Activated CD4-positive, alpha-beta T cell treated with anti-CD3 and anti-CD28 coated beads, Interleukin-2, amount 10 ng/mL, durations not matched to agents 24 days and 14 days (primary cell): ENCODE measurements around the gene OR6N2. TPM values are rescaled to one million over a fixed set of nuclear protein-coding genes. Genes with fewer than 3 reads are reported as not detected.
A peak's percentile ranks its signal among the peaks of the same experiment; 100 is the strongest.

Experiments
- DNase-seq: peaks from one replicate; pipeline ENCODE4 v3.0.0; 2022
- H3K27ac Mint-ChIP-seq: one replicate; pipeline ENCODE4 v1.8.0; 2022; ENCODE audit warnings: mild to moderate bottlenecking, mixed read lengths
- H3K27me3 Mint-ChIP-seq: one replicate; pipeline ENCODE4 v1.8.0; 2022; ENCODE audit warnings: mixed read lengths
- H3K36me3 Mint-ChIP-seq: one replicate; pipeline ENCODE4 v1.8.0; 2022; ENCODE audit warnings: low read depth, mild to moderate bottlenecking, mixed read lengths
- H3K4me1 Mint-ChIP-seq: one replicate; pipeline ENCODE4 v1.8.0; 2021; ENCODE audit warnings: mixed read lengths
- H3K4me3 Mint-ChIP-seq: one replicate; pipeline ENCODE4 v1.8.0; 2022; ENCODE audit warnings: mild to moderate bottlenecking, moderate library complexity, mixed read lengths
- H3K9me3 Mint-ChIP-seq: one replicate; pipeline ENCODE4 v1.8.0; 2021; ENCODE audit warnings: mixed read lengths
- intact Hi-C: fragments of 100-400 bp; cut with micrococcal nuclease; formaldehyde crosslinking; loops from one replicate; pipeline ENCODE4 v1.15.1; 2023
- total RNA-seq: library from RNA; stranded (reverse); gene quantifications from 2 replicates; pipeline ENCODE4 v1.2.3, GENCODE V29; 2022

Gene OR6N2, protein sequence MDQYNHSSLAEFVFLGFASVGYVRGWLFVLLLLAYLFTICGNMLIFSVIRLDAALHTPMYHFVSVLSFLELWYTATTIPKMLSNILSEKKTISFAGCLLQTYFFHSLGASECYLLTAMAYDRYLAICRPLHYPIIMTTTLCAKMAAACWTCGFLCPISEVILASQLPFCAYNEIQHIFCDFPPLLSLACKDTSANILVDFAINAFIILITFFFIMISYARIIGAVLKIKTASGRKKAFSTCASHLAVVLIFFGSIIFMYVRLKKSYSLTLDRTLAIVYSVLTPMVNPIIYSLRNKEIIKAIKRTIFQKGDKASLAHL
- not detected in 2 replicates for total RNA-seq

DNA sequence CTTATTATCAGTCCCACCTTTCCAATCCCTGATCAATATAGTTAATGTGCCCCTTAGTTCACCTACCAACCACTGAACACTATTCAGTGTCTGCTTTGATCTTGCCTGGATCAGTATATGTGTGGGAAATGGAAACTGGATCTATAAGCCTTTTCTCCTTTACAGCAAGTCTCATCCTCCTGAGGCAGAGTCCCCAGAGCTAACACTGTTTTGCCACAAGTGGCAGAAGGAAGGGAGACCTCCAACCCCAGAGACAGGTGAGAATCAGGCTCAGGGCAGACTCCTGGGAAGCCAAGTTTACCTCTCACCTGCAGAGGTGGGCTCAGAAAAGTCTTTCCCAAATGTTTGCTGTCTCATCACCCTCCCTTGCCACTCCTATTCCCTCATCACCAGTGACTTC, at the start of gene OR6N2:
Gene OR6N2, minus strand, starts transcription at position 101 of the 400 bp plus-strand sequence. CDS start 3,569 bp downstream, outside the sequence.
- no peak for DNase-seq
- no peak within 1 kb of the TSS for H3K27ac Mint-ChIP-seq
- H3K27me3 Mint-ChIP-seq, result peaks cover 22% of the 10 kb centered on the region

DNA sequence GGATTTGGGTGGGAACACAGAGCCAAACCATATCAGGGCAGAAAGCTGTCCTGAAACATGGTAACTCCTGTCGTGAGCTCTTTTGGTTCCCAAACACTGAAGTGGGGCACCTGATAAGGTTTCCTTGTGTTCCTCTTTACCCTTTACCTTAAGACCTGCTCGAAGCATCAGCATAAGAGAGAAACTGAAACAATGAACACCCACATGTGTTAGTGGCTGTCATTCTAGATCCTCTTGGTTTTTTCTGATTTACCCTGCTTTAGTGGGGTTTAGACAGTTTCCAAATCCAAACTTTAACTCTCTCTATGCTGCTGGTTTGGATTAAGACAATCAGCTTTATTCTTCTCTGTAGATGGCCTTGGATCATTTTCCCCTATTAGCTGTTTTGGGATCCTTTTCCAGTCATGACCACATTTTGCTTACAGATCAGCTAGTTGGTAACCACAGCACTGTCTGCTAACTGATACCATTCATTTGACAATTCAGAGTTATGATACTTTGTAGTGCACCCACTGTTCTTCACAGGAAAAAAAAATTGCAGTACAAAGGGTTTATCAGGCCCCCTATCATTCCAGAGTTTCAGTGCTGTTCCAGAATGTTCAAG, 49.2 kb upstream of the OR6N2 start:
- DNase-seq, result no peak
- Mint-ChIP-seq H3K36me3 (peaks cover 7% of the 10 kb centered on the region), H3K4me1 (peaks cover 13% of the 10 kb centered on the region), H3K9me3 (peaks cover 11% of the 10 kb centered on the region), H3K27me3 (peaks cover 7% of the 10 kb centered on the region), H3K27ac (peak overlapping the region; percentile 7), H3K4me3 (peak overlapping the region; percentile 6)
- intact Hi-C loops, result loop anchor here (1.0 to 5.0 kb wide), 2 partner anchors 11 to 43 kb away; no protein-coding TSS in a partner anchor

More for the DNA sequence above, at the start of gene OR6N2:
- Mint-ChIP-seq H3K4me1 (no peaks in the 10 kb centered on the region), H3K36me3 (no peaks in the 10 kb centered on the region), H3K9me3 (peaks cover 4% of the 10 kb centered on the region), H3K4me3 (no peak within 1 kb of the TSS)
- intact Hi-C loops, result no loop called here

DNA sequence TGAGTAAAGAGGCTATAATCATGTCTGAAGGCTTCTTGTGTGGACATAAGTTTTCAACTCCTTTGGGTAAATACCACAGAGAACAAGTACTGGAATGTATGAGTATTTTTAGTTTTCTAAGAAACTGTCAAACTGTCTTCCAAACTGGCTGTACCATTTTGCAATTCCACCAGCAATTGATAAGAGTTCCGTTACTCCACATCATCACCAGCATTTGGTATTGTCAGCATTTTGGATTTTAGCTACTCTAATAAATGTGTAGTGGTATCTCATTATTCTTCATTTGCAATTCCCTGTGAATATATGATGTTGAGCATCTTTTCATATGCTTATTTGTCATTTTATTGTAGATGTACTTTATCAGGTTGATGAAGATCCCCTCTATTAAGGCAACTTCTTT, 40.7 kb upstream of the OR6N2 start:
- intact Hi-C loops, result no loop called here
- Mint-ChIP-seq H3K36me3 (peaks cover 4% of the 10 kb centered on the region), H3K4me1 (peaks cover 27% of the 10 kb centered on the region), H3K27ac (no peak overlapping the region), H3K4me3 (no peak overlapping the region), H3K9me3 (peaks cover 3% of the 10 kb centered on the region), H3K27me3 (peaks cover 13% of the 10 kb centered on the region)
- peak; percentile 29 for DNase-seq

DNA sequence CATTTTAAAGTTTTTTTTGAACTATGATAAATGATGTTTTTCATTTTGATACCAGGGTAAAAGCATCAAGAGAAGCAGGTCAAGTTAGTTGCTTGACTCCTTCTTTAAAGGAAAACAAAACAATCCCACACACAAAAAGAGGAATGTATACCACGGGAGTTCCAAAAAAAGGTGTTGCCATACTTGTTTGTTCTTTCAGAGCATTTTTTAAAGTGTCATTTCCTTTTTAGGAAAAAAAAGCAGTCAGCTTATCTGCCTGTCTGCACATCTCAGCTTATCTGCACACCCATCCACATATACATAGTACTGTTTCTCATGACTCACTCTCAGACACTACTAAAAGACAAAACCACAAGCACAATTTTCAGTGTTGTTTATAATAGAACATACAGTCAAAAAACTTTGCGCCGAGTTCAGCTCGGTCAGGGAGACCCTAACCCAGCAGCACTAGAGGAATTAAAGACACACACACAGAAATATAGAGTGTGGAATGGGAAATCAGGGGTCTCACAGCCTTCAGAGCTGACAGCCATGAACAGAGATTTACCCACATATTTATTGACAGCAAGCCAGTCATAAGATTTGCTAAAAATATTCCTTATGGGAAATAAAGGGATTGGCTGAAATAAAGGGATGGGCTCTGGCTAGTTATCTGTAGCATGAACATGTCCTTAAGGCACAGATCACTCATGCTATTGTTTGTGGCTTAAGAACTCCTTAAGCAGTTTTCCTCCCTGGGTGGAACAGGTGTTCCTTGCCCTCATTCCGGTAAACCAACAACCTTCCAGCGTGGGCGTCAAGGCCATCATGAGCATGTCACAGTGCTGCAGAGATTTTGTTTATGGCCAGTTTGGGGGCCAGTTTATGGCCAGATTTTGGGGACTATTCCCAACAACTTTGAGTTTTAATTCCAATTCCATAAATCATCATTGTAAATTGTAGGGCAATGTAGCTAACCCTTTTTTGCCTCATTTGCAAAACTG, 38.7 kb upstream of the OR6N2 start:
- H3K4me3 Mint-ChIP-seq, result peak overlapping the region; percentile 70
- peaks cover 3% of the 10 kb centered on the region for H3K9me3 Mint-ChIP-seq
- intact Hi-C loops, result loop anchor here (1.0 to 2.0 kb wide), 6 partner anchors 11 to 257 kb away; partner anchors contain the start of genes AIM2, IFI16 and PYHIN1
- H3K27ac Mint-ChIP-seq, result peak overlapping the region; percentile 76
- peaks cover 2% of the 10 kb centered on the region for H3K36me3 Mint-ChIP-seq
- DNase-seq, result peak; percentile 74
- H3K27me3 Mint-ChIP-seq, result peaks cover 7% of the 10 kb centered on the region
- peaks cover 27% of the 10 kb centered on the region for H3K4me1 Mint-ChIP-seq

DNA sequence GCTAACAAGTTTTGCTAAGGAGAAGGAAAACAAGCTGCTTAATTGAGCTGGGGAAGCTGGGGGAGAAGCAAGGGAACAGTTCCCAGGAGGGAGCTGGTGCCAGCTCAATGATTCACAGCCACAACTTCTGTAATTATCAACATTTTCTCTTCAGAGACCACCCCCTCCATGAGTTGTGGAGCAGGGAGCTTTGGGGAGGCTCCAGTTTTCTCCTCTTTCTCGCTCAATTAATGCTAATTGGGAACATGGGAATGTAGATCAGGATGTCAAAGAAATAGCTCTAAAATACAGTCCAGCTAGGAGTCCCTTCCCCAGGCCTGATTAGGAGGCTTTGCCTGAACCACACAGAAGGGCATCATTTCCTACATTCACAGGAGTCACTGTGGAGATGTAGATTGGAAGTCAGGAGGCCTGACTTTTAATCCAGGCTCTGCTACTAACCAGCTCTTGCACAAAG, 38.0 kb upstream of the OR6N2 start:
- Mint-ChIP-seq H3K4me1 (peaks cover 27% of the 10 kb centered on the region), H3K27me3 (peaks cover 5% of the 10 kb centered on the region), H3K27ac (peak overlapping the region; percentile 76), H3K9me3 (peaks cover 3% of the 10 kb centered on the region), H3K36me3 (peaks cover 2% of the 10 kb centered on the region), H3K4me3 (peak overlapping the region; percentile 70)
- intact Hi-C loops, result loop anchor here (1.0 to 2.0 kb wide), 6 partner anchors 11 to 258 kb away; partner anchors contain the start of genes AIM2, IFI16 and PYHIN1
- peak; percentile 51 for DNase-seq

DNA sequence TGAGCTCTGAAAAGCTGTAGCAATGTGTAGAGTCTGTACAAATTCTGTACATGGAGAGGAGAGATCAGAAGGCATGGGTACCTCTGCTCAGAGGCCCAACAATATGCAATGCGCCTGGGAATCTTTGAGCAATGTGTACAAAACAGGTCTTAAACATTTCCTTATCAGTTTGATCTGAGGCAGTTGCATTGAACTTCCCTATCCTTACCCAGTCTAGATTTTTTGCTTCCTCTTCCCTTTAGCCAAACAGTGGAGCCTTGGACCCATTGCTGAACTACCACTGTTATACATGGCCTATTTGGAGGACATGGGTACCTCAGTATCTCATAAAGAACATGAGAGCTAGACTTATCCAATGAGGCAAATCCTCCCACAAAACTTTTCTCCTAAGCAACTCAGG, 37.6 kb upstream of the OR6N2 start:
- Mint-ChIP-seq H3K27me3 (peaks cover 3% of the 10 kb centered on the region), H3K27ac (peak overlapping the region; percentile 76), H3K4me3 (peak overlapping the region; percentile 37), H3K9me3 (peaks cover 3% of the 10 kb centered on the region), H3K36me3 (peaks cover 2% of the 10 kb centered on the region), H3K4me1 (peaks cover 27% of the 10 kb centered on the region)
- intact Hi-C loops, result loop anchor here (2.0 kb wide), 2 partner anchors 112 to 258 kb away; partner anchors contain the start of genes AIM2 and PYHIN1
- DNase-seq, result peak; percentile 55

DNA sequence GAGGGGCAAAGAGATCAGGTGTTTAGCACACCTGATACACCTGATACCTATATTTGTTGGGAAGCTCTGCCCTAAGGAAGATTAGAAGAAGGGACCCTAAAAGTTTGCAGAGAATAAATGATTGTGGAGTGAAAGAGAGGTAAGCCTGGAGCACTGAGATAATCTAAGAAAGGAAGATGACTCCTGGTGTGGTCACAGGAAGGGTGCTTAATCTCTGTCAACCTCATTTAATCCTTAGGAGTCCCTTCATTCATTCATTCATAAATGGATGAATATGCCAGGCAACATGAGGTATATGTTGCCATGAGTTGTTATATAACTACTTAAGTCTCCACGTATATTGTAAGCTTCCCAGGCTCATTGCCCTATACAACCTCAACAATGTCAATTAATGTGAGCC, 34.0 kb upstream of the OR6N2 start:
- intact Hi-C loops, result no loop called here
- no peak overlapping the region for H3K27ac Mint-ChIP-seq
- H3K9me3 Mint-ChIP-seq, result no peaks in the 10 kb centered on the region
- H3K27me3 Mint-ChIP-seq, result no peaks in the 10 kb centered on the region
- peak; percentile 5 for DNase-seq
- peaks cover 25% of the 10 kb centered on the region for H3K4me1 Mint-ChIP-seq
- H3K36me3 Mint-ChIP-seq, result no peaks in the 10 kb centered on the region
- no peak overlapping the region for H3K4me3 Mint-ChIP-seq

DNA sequence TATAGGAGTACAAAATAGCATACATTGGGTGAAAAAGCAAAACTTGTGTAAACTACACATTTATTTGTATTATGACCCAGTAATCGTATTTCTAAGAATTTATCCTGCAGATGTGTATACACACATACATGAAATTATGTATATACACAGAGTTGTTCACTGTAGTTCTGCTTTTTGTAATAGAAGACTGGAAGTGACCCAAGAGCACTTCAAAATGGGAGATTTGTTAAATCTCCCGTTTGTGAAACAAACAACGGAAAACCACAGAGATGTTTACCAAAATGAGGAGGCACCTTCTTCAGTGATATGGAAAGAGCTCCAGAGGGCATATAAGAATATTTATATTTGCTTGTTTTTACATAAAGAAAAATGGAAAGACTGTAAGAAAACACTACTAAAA, 32.2 kb upstream of the OR6N2 start:
- Mint-ChIP-seq H3K27ac (no peak overlapping the region), H3K4me1 (peaks cover 9% of the 10 kb centered on the region), H3K27me3 (no peaks in the 10 kb centered on the region), H3K36me3 (no peaks in the 10 kb centered on the region), H3K4me3 (no peak overlapping the region), H3K9me3 (no peaks in the 10 kb centered on the region)
- DNase-seq, result peak; percentile 41
- intact Hi-C loops, result no loop called here

DNA sequence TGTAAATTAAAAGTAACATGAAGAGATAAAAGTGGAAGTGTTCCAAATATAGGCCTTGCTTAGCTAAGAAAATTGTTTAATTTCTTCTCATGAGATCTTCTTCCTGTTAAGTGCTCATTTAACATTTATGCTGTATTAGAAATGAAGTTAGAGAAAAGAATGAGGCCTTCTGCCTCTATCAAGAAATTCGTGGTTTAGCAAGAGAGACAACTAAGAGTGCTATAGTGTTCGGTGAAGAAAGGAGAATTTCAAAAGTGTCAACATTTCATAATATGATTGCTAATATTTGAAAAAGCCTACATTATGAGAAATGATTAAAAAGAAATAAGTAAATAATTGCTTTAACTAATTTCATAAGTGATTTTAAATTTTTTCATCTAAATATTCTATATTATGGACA, 31.3 kb upstream of the OR6N2 start:
- peaks cover 4% of the 10 kb centered on the region for H3K27me3 Mint-ChIP-seq
- DNase-seq, result no peak
- no peaks in the 10 kb centered on the region for H3K9me3 Mint-ChIP-seq
- intact Hi-C loops, result no loop called here
- H3K4me1 Mint-ChIP-seq, result peaks cover 4% of the 10 kb centered on the region
- no peaks in the 10 kb centered on the region for H3K36me3 Mint-ChIP-seq
- no peak overlapping the region for H3K27ac Mint-ChIP-seq
- H3K4me3 Mint-ChIP-seq, result no peak overlapping the region

DNA sequence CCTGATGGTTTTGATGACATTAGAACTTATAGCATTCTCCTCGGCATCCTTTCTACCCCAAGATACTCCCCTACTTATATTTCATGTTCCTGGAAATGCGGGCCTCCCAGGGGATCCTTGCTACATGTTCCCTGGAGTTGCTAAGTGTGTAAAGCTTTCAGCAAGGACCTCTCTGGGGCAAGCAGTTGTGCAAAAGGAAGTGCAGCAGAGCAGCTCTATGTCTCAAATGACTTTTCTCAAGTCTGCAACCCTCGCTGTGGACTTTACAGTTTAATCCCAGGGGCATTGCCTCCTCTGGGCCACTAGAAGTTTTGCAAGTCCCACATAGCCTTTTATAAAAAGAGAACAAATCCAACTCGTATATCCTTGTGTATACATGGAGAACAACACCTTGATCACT, 29.3 kb upstream of the OR6N2 start:
- intact Hi-C loops, result no loop called here
- H3K4me3 Mint-ChIP-seq, result no peak overlapping the region
- H3K27me3 Mint-ChIP-seq, result peaks cover 17% of the 10 kb centered on the region

DNA sequence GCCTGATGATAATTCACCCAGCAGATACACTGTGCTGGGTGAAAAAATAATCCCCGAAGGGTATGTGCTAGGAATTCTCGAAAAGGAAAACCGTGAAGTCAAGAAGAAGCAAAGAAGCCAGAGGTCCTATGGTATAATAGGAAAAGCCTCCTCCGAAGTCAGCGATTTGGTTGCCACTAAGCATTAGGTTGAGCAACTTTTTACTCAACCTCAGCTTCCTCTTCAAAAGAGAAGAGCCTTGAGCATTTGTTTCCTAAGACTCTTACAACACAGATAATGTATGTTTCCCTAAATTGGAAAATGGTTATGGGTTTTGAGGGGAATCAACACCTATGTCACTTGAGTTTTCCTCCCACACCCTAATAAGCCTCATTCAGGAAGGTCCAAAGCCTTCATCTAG, 28.9 kb upstream of the OR6N2 start:
- H3K9me3 Mint-ChIP-seq, result no peaks in the 10 kb centered on the region

More for the DNA sequence above, 29.3 kb upstream of the OR6N2 start:
- H3K9me3 Mint-ChIP-seq, result no peaks in the 10 kb centered on the region
- H3K27ac Mint-ChIP-seq, result no peak overlapping the region
- H3K4me1 Mint-ChIP-seq, result peaks cover 4% of the 10 kb centered on the region
- DNase-seq, result peak; percentile 44
- H3K36me3 Mint-ChIP-seq, result no peaks in the 10 kb centered on the region

DNA sequence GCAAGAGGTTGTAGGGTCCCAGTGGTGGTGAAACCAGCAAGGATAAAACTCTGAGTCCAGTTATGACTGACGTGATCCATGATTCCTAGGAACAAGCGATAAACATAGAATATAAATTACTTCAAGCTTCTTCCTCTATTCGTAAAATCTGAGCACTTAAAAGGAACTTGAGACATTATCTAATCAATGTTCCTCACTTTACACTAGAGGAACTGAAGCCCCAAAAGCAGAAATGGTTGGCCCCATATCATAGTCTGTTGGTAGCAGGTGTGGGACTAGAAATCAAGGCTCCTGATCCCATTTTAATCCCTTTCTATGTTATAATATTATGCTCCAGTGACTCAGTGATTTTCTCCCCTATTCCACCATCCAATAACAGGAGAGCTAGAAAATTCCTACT, 28.3 kb upstream of the OR6N2 start:
- Mint-ChIP-seq H3K9me3 (no peaks in the 10 kb centered on the region), H3K36me3 (no peaks in the 10 kb centered on the region), H3K27ac (no peak overlapping the region), H3K4me3 (no peak overlapping the region), H3K27me3 (peaks cover 19% of the 10 kb centered on the region), H3K4me1 (peaks cover 4% of the 10 kb centered on the region)
- intact Hi-C loops, result no loop called here
- no peak for DNase-seq

More for the DNA sequence above, 28.9 kb upstream of the OR6N2 start:
- Mint-ChIP-seq H3K27me3 (peaks cover 19% of the 10 kb centered on the region), H3K4me1 (peaks cover 4% of the 10 kb centered on the region), H3K4me3 (no peak overlapping the region), H3K36me3 (no peaks in the 10 kb centered on the region), H3K27ac (no peak overlapping the region)
- intact Hi-C loops, result no loop called here
- DNase-seq, result peak; percentile 28

DNA sequence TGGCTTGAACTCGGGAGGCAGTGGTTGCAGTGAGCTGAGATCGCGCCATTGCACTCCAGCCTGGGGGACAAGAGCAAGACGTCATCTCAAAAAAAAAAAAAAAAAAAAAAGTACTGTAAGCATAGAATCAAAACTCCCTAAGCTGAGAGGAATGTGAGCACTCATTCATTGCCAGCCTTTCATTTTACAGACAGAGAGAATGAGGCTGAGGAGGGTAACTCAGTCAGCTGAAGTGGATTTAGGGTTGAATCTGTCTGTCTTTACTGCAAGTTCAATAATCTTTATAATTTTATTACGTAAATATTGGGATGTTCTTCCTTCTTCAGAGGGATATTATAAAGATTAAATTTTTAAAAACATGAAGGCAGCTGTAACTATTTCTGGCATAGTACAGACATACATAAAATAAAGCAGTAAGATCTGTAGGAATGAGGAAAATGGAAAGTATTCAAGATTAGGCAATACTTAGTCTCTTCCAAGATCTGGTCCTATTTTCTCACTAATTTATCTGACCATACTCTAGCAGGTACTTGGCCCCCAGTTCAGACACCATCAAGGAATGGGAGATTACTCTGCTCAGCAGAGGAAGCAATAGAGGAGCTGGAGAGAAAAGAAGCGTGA, 26.0 kb upstream of the OR6N2 start:
- Mint-ChIP-seq H3K4me1 (no peaks in the 10 kb centered on the region), H3K27ac (no peak overlapping the region), H3K9me3 (no peaks in the 10 kb centered on the region), H3K27me3 (peaks cover 37% of the 10 kb centered on the region), H3K36me3 (no peaks in the 10 kb centered on the region), H3K4me3 (no peak overlapping the region)
- DNase-seq, result peak; percentile 35
- intact Hi-C loops, result no loop called here
